HG03432 (cell line): ENCODE results near the gene KIAA1191.
A peak's percentile ranks its signal among the peaks of the same experiment; 100 is the strongest.

Source experiments
- ATAC-seq: cut with Tn5 transposase; IDR thresholded peaks from one replicate; pipeline ENCODE4 v1.9.1; 2021; ENCODE audit warnings: mild to moderate bottlenecking, moderate library complexity; ENCODE audit not compliant: unreplicated experiment

The KIAA1191 gene

GRCh38 chr5:176389135-176390123 lies 27.9 kb upstream of the KIAA1191 start:
- peak; percentile 37 for ATAC-seq

GRCh38 chr5:176388444-176389134 lies 27.0 kb upstream of the KIAA1191 start, which contains the start of the genes HIGD2A and NOP16:
TSS of gene HIGD2A (plus strand) at chr5:176388751. CDS start at chr5:176388820, 69 bp downstream.
TSS of gene NOP16 (minus strand) at chr5:176388598. CDS start at chr5:176388539, 59 bp downstream.
- peak; percentile 88 for ATAC-seq

GRCh38 chr5:176388003-176388443 lies 26.5 kb upstream of the KIAA1191 start:
- ATAC-seq = peak; percentile 2

- no peak for ATAC-seq
These were observed 25.9 kb upstream of the KIAA1191 start for GRCh38 chr5:176387384-176387925.

GRCh38 chr5:176386491-176386890 lies 24.9 kb upstream of the KIAA1191 start:
- no peak for ATAC-seq

GRCh38 chr5:176384991-176385390 lies 23.4 kb upstream of the KIAA1191 start:
- no peak for ATAC-seq

- ATAC-seq = no peak
These were observed 22.9 kb upstream of the KIAA1191 start for GRCh38 chr5:176384366-176384930.

GRCh38 chr5:176383961-176384360 lies 22.4 kb upstream of the KIAA1191 start:
- no peak for ATAC-seq

- ATAC-seq = no peak
These were observed 21.8 kb upstream of the KIAA1191 start for GRCh38 chr5:176383248-176383905.

GRCh38 chr5:176382721-176383120 lies 21.2 kb upstream of the KIAA1191 start:
- no peak for ATAC-seq

GRCh38 chr5:176381979-176382378 lies 20.4 kb upstream of the KIAA1191 start:
- ATAC-seq = no peak

- no peak for ATAC-seq
These were observed 19.9 kb upstream of the KIAA1191 start for GRCh38 chr5:176381423-176381822.

- ATAC-seq = no peak
These were observed 18.3 kb upstream of the KIAA1191 start for GRCh38 chr5:176379881-176380280.

GRCh38 chr5:176373100-176373818 lies 11.7 kb upstream of the KIAA1191 start:
- no peak for ATAC-seq

GRCh38 chr5:176371621-176372539 lies 10.3 kb upstream of the KIAA1191 start:
- no peak for ATAC-seq

GRCh38 chr5:176369934-176370711 lies 8.6 kb upstream of the KIAA1191 start:
- no peak for ATAC-seq

- no peak for ATAC-seq
These were observed 7.2 kb upstream of the KIAA1191 start for GRCh38 chr5:176368726-176369125.
